GM21717 (cell line): Measurements from ENCODE around the gene JARID2.

Experiments
- ATAC-seq: cut with Tn5 transposase; IDR thresholded peaks from one replicate; pipeline ENCODE4 v1.9.1; 2021; ENCODE audit warnings: mild to moderate bottlenecking, moderate library complexity; ENCODE audit not compliant: unreplicated experiment

JARID2 gene

GRCh38 chr6:15368873-15369272 is 123.0 kb downstream of the JARID2 start:
- no peak for ATAC-seq

GRCh38 chr6:15369838-15370237 is 124.0 kb downstream of the JARID2 start:
- ATAC-seq: no peak

- ATAC-seq: no peak
Measured at GRCh38 chr6:15370733-15371671, 125.1 kb downstream of the JARID2 start.

- no peak for ATAC-seq
Measured at GRCh38 chr6:15372932-15373331, 127.1 kb downstream of the JARID2 start.

DNA sequence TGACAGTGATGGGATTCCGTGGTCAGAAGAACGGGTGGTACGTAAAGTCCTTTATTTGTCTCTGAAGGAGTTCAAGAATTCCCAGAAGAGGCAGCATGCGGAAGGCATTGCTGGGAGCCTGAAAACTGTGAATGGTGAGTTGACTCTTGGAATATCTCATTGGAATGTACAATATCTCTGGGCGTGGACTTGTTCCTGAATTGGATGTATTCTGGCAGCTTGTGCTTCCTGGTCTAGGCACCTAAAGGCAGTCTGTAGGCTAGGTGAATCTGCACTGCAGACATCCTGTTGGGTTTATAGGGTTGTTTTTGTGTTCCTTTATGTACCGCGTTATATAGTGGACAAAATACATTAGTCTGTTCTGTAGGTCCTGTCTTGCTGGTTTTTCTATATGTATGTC is 128.2 kb downstream of the JARID2 start:
- ATAC-seq: no peak

GRCh38 chr6:15375018-15375417 is 129.1 kb downstream of the JARID2 start:
- no peak for ATAC-seq

GRCh38 chr6:15375638-15376290 is 129.9 kb downstream of the JARID2 start:
- no peak for ATAC-seq

DNA sequence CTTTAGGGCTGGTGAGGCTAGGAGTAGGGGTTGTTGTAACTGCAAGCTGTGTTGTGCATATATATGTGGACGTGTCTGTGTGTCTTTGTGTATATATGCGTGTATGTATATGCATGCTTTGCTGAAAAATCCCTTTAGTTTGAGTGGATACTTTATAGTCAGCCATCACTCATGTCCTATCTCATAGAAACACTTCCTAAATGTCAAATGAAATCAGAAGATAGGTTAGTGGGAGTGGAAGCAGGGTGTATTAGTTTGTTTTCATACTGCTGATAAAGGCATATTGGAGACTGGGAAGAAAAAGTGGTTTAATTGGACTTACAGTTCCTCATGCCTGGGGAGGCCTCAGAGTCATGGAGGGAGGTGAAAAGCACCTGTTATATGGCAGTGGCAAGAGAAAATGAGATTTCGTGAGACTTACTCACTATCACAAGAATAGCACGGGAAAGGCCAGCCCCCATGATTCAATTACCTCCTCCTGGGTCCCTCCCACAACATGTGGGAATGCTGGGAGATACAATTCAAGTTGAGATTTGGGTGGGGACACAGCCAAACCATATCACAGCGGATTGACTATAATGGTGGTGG is 131.1 kb downstream of the JARID2 start:
- ATAC-seq: no peak

DNA sequence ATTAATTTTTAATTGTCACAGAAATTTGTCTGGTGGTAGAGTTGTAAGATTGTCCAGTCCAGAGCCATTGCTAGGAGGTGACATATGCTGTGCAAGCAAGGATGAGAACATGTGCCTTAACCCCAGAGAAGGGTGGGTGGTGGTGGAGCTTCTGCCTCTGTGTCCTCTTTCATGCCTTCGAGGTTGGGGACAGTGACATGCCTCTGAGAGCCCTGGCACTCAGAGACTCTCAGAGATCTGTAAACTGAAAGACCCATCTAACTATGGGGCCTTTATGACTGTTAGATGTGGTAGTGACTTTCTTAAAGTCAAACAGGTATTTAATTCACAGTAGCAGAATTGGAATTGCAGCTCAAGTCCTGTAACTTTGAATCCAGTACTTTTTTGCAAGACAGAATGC is 132.4 kb downstream of the JARID2 start:
- ATAC-seq: no peak

DNA sequence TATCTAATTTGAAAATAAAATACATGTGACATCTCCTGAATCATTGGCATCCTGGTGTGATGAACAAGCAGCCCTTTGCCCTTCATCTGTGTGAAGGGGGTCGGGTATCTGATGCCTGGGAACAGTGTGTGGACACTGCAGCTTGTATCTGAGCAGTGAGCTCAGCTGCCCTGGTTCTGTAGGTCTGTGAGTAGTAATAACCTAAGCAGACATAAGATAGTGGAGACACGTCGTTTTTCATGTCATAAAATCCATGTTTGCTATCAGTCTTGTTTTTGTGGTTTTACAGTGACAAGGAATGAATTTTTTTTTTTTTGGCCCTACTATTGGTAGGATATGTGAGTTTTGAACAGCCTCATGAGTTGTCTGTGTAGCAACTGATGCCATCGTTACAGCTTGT is 133.0 kb downstream of the JARID2 start:
- no peak for ATAC-seq

DNA sequence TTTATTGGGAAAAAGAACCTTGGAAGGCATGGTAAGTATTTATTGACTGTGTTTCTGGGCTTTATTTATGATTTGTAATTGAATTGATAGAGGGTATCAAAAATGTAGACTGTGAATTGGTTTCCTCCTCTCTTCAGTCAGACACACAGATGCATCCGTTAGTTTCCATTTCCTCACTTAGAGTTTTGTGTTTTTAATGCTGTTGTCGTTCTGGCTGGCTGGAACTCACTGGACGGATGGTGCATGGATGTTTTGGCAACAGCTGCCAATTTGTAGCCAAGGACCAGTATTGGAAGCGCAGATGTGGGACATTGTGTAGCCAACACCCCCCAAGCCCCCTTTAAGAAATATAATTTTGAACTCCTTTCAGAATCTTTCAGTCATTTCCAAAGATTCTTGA is 134.5 kb downstream of the JARID2 start:
- no peak for ATAC-seq

DNA sequence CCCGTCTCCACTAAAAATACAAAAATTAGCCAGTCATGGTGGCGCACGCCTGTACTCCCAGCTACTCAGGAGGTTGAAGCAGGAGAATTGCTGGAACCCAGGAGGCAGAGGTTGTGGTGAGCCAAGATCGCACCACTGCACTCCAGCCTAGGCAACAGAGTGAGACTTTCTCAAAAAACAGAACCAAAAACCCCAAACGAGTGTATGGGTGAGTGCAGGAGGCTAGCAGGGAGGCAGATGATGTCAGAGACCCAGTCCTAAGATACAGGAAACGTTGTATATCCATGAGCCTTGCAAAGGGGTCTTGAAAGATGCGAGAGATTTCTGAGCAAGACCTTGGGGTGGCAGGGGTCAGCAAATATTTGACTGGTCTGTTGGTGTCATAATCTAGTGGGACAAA is 136.2 kb downstream of the JARID2 start:
- no peak for ATAC-seq

DNA sequence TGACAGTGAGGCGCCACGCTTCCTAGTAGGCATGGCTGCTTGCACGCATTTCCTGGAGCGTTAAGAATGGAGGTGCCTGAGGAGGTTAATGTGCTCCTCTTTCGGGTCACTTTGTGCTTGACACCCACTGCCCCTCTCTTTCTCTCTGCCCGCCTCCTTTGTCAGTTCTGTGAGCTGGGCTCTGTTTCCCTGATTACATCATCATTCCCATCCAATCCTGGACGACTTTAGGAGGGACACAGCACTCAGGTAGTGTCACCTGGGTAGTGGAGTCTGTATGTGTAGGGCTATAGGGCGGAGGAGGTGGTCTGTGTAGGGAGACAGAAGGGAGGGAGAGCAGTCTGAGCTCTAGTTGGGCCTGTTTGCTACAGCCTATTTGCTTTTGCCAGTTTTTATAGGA is 136.8 kb downstream of the JARID2 start:
- ATAC-seq: no peak

DNA sequence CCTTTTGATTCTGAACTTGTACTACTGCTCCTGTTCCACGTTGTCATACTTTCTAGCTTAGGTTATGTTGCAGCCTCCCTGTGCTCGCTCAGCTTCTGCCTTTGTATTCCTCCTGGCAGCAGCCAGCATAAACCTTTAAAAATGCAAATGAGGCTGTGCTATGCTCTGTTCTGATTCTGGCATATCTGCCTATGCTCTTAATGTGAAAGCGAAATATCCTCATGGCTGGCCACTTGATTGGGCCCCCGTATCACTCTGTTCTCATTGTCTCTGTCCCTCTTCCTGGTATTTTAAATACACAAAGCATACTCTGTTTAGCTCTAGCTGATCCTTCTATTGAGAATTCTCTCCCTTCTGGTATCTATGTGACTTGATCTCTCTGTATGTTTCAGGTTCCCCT is 139.0 kb downstream of the JARID2 start:
- peak; percentile 57 for ATAC-seq

DNA sequence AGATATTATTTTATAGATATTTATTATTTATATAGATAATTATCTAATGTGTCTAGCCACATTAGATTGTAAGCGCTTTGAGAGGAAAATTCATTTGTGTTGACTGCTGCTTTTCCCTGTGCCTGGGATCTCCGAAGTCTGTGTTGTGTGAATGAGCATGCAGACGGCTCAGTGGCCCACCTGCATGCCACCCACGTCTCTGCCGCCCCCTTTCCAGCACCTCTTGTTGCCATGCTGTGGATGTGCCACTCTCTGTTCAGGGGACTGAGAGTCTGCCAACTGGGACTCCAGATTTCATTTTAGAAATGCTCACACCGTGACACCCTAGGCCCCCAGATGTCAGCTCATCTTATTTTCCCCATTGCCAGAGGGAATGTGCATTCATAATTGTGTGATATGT is 139.7 kb downstream of the JARID2 start:
- ATAC-seq: no peak

GRCh38 chr6:15386110-15386755 is 140.4 kb downstream of the JARID2 start:
- ATAC-seq: no peak

GRCh38 chr6:15386756-15387112 is 140.9 kb downstream of the JARID2 start:
- no peak for ATAC-seq

DNA sequence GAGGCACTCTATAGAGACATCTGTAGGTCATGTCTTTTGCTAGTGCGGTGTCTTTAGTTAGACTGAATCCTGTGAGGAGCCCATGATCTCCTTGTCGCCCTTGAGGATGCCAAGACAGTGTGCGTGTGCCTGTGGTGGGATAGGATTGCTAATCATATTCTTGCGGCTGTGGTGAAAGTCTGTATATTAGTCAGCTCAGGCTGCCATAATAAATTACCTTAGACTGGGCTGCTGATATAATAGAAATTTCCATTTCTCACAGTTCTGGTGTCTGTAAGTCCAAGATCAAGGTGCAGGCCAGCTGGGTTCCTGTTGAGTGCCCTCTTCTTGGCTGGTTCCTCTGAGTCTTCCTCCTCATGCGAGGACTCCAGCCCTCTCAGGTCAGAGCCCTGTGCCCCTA is 141.2 kb downstream of the JARID2 start:
- no peak for ATAC-seq

- no peak for ATAC-seq
Measured at GRCh38 chr6:15389084-15389764, 143.4 kb downstream of the JARID2 start.

DNA sequence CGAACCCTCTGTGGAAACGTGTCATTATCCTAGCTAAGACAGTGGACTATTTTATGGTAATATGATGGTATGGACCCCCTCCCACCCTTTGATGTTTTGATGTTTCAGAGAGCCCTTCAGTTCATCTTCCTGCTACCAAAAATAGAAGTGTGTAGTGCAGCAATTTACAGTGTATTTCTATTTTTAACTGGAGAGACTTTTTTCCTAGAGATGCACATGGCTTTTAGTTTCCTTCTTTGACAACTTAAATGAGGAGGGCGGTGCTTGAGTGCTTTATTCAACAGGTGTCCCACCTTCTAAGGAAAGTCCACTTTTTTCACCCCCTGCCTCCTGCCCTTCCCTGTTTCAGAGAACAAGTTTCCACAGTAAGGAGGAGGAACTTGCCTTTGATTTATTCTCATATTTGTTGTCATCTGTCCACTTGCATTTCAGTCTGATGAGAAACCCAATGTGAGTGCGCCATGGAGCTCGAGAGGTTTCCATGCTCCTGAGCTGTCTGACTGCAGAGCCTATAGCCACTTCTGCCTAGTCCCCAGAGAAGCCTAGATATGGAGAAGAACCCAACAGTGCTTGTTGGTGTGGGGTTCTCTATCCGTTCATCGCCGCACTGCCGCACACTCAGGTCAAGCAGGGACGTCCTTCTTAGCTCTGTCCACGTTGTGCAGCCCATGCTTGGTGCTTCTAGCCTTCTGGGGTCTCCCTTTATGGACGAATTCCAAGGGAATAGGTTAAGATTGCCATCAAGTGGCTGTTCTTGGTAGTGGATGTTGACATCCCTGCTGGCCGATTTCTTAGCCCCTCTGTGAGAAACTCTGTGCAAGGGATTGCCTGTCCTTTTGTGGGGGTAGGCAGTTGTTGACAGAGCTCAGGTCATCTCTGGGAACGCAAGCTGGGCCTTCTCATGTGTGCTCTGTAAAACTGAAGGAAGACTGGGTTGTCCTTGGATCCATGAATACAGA is 144.2 kb downstream of the JARID2 start:
- ATAC-seq: no peak
